ENCODE data around the gene CAPN13.

DNA sequence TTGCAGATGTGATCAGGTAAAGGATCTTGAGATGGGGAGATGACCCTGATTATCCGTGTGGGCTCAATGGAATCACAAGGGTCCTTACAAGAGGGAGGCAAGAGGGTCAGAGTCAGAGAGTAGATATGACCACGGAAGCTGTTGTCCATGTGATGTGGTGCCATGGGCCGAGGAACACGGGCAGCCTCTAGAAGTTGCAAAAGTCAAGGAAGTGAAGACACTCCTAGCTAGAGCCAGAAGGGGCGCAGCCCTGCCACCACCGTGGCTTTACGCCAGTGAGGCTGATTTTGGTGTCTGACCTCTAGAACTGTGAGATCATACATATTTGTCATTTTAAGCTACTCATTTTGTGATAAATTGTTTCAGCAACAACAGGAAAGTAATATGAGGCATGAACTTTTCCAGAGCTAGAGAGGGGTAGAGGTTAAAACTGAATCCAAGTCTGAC, 114.4 kb downstream of the CAPN13 start:
- TF ChIP-seq, protein P1, sequence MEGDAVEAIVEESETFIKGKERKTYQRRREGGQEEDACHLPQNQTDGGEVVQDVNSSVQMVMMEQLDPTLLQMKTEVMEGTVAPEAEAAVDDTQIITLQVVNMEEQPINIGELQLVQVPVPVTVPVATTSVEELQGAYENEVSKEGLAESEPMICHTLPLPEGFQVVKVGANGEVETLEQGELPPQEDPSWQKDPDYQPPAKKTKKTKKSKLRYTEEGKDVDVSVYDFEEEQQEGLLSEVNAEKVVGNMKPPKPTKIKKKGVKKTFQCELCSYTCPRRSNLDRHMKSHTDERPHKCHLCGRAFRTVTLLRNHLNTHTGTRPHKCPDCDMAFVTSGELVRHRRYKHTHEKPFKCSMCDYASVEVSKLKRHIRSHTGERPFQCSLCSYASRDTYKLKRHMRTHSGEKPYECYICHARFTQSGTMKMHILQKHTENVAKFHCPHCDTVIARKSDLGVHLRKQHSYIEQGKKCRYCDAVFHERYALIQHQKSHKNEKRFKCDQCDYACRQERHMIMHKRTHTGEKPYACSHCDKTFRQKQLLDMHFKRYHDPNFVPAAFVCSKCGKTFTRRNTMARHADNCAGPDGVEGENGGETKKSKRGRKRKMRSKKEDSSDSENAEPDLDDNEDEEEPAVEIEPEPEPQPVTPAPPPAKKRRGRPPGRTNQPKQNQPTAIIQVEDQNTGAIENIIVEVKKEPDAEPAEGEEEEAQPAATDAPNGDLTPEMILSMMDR (IDR thresholded peaks at IDR 0.05; ENCODE audit: low read length): no peak
- TF ChIP-seq EZH2phosphoT487 (IDR thresholded peaks at IDR 0.05; ENCODE audit: low read length) (no peak), EZH2 (optimal IDR thresholded peaks at IDR 0.05; ENCODE audit: low read depth, low read length) (no peak)
